Neutrophil (primary cell): ENCODE measurements around the gene CIAO1.
"Not testable (repeated sequence)": the region's sequence is repeated elsewhere in the genome, so short reads cannot be mapped to it uniquely, and the experiment has no call there.

Source experiments
- H3K27ac ChIP-seq: fragments of 200-600 bp; sonication (generic); 2 replicates; pipeline ENCODE4 v1.5.1; 2016; ENCODE audit warnings: mild to moderate bottlenecking, moderate library complexity
- H3K27me3 ChIP-seq: fragments of 200-600 bp; sonication (generic); 2 replicates; pipeline ENCODE4 v1.6.0; 2016; ENCODE audit warnings: mild to moderate bottlenecking
- H3K36me3 ChIP-seq: fragments of 200-600 bp; sonication (generic); 2 replicates; pipeline ENCODE4 v1.5.1; 2017
- H3K4me1 ChIP-seq, 2 experiments: fragments of 200-600 bp in 1 of 2; sonication (generic) in 1 of 2; 1 replicate in 1 of 2; 2 replicates in 1 of 2; pipeline versions ENCODE4 v1.5.1 to v1.6.1; 2013 to 2016; ENCODE audit warnings: low read depth in 1 of 2, low read length in 1 of 2, mild to moderate bottlenecking in 1 of 2, moderate library complexity in 1 of 2; ENCODE audit not compliant: control insufficient read depth in 1 of 2, insufficient read depth in 1 of 2
- H3K4me3 ChIP-seq, 2 experiments: fragments of 200-600 bp in 1 of 2; sonication (generic) in 1 of 2; 1 replicate in 1 of 2; 2 replicates in 1 of 2; pipeline ENCODE4 v1.5.1; 2013 to 2016; ENCODE audit warnings: low read depth in 1 of 2, low read length in 1 of 2, mild to moderate bottlenecking in 1 of 2, moderate library complexity in 1 of 2
- H3K9me3 ChIP-seq: fragments of 200-600 bp; sonication (generic); 2 replicates; pipeline ENCODE4 v1.5.1; 2016
- CTCF ChIP-seq: fragments of 200-600 bp; sonication (generic); IDR thresholded peaks from 2 replicates; pipeline ENCODE4 v1.5.1; 2016; ENCODE audit warnings: antibody characterized with exemption

The CIAO1 gene

GRCh38 chr2:96265840-96266679 is at the start of gene CIAO1, which contains the start of gene TMEM127:
TSS of gene CIAO1 (plus strand) at chr2:96266225. CDS start at chr2:96266351, 126 bp downstream.
TSS of gene TMEM127 (minus strand) at chr2:96265997. CDS start at chr2:96265381, 616 bp downstream.
- Histone ChIP-seq H3K27ac (peak within 1 kb of the TSS; percentile 95), H3K4me1 (peaks cover 44 to 55% of the 10 kb centered on the region in 2 experiments), H3K4me3 (peak within 1 kb of the TSS; percentile 71 to 87), H3K27me3 (no peaks in the 10 kb centered on the region), H3K36me3 (peaks cover 70% of the 10 kb centered on the region), H3K9me3 (no peaks in the 10 kb centered on the region)
- TF ChIP-seq CTCF = peak; percentile 61

GRCh38 chr2:96218508-96219131 is 47.4 kb upstream of the CIAO1 start:
- Histone ChIP-seq H3K4me3 (peak overlapping the region; percentile 19 to 34), H3K27me3 (no peaks in the 10 kb centered on the region), H3K9me3 (no peaks in the 10 kb centered on the region), H3K27ac (peak overlapping the region; percentile 79), H3K36me3 (no peaks in the 10 kb centered on the region), H3K4me1 (peaks cover 48 to 52% of the 10 kb centered on the region in 2 experiments)
- TF ChIP-seq CTCF = no peak

- not testable (repeated sequence) for H3K27me3 ChIP-seq, H3K9me3 ChIP-seq, H3K4me3 ChIP-seq, H3K36me3 ChIP-seq
- peak overlapping the region; percentile 79 for H3K27ac ChIP-seq
- H3K4me1 ChIP-seq = peaks cover 54 to 58% of the 10 kb centered on the region in 2 experiments
These were observed 46.1 kb upstream of the CIAO1 start for GRCh38 chr2:96219959-96220358.

GRCh38 chr2:96221106-96221505 is 44.9 kb upstream of the CIAO1 start:
- not testable (repeated sequence) for H3K36me3 ChIP-seq

GRCh38 chr2:96225016-96225533 is 41.0 kb upstream of the CIAO1 start:
- H3K4me3 ChIP-seq = no peak overlapping the region

More at GRCh38 chr2:96221106-96221505, 44.9 kb upstream of the CIAO1 start:
- not testable (repeated sequence) for H3K9me3 ChIP-seq, H3K27me3 ChIP-seq, H3K4me3 ChIP-seq
- Histone ChIP-seq H3K27ac (peak overlapping the region; percentile 64), H3K4me1 (peaks cover 63 to 64% of the 10 kb centered on the region in 2 experiments)

More at GRCh38 chr2:96225016-96225533, 41.0 kb upstream of the CIAO1 start:
- peaks cover 36% of the 10 kb centered on the region in 2 experiments for H3K4me1 ChIP-seq
- no peak for TF ChIP-seq CTCF
- no peaks in the 10 kb centered on the region for H3K36me3 ChIP-seq
- H3K9me3 ChIP-seq = no peaks in the 10 kb centered on the region
- peak overlapping the region; percentile 74 for H3K27ac ChIP-seq
- no peaks in the 10 kb centered on the region for H3K27me3 ChIP-seq
